Measurements from ENCODE around the gene SLC6A11.

Gene SLC6A11

DNA sequence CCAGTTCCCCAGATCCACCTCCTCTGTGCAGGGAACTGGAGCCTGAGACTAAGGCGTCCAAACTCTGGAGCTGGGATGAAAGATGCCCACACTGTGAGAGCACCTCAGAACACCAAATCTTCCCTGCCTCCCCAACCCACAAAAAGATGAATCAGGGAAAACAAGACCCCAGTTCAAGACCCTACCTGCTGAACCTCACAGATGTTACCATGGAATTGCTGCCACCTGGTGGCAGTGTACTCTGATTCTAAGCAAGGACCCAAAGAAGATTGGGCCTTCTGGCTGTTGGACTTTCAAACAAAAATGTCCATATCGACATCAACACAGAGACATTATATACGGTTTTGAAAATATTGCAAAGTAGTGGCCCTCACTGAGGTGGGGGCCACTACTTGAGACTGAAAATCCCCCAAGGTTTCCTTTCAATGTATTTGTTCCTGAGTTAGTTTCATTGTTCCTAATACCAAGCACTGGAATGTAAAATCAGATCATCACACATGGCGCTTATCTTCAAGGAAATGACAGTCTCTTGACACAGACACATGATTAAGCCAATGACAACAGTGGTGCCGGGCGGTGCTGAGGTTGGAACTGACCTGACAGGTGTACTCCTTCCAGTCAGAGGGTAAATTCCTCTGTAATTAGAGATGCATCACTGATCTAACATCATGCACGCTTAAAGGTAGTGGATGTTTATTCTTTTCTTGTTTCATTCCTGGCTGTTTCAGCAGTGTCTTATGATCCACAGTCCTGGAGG, 67.6 kb downstream of the SLC6A11 start:
- no peak overlapping the region for H3K27ac ChIP-seq (ENCODE audit: low read depth, low read length)
- no peaks in the 10 kb centered on the region for H3K36me3 ChIP-seq (ENCODE audit: control insufficient read depth, insufficient read depth, low read length)
- H3K27me3 ChIP-seq (ENCODE audit: control insufficient read depth, insufficient read depth, low read length), result no peaks in the 10 kb centered on the region

DNA sequence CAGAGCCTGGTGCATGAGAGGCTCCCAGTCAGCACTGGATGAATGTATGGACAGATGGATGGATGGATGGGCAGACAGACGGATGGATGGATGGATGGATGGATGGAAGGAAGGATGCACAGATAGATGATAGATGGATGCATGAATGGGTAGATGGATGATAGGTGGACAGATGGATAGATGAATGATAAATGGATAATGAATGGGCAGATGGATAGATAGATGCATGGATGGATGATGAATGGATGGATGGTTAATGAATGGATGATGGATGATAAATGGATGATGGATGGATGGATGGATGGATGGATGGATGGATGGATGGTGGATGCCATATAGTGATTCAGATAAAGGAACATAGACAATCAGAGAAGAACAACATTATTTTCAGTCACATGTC, 71.0 kb downstream of the SLC6A11 start:
- H3K36me3 ChIP-seq (ENCODE audit: control insufficient read depth, insufficient read depth, low read length), result no peaks in the 10 kb centered on the region
- no peak overlapping the region for H3K27ac ChIP-seq (ENCODE audit: low read depth, low read length)
- H3K27me3 ChIP-seq (ENCODE audit: control insufficient read depth, insufficient read depth, low read length), result no peaks in the 10 kb centered on the region
- H3K4me3 ChIP-seq (ENCODE audit: low read length), result no peak overlapping the region
- H3K9ac ChIP-seq (ENCODE audit: low read length), result no peak overlapping the region
- H3K4me1 ChIP-seq (ENCODE audit: control insufficient read depth, insufficient read depth, low read length), result no peaks in the 10 kb centered on the region

More for the DNA sequence above, 67.6 kb downstream of the SLC6A11 start:
- Histone ChIP-seq H3K4me1 (ENCODE audit: control insufficient read depth, insufficient read depth, low read length) (no peaks in the 10 kb centered on the region), H3K4me3 (ENCODE audit: low read length) (no peak overlapping the region), H3K9ac (ENCODE audit: low read length) (no peak overlapping the region)

DNA sequence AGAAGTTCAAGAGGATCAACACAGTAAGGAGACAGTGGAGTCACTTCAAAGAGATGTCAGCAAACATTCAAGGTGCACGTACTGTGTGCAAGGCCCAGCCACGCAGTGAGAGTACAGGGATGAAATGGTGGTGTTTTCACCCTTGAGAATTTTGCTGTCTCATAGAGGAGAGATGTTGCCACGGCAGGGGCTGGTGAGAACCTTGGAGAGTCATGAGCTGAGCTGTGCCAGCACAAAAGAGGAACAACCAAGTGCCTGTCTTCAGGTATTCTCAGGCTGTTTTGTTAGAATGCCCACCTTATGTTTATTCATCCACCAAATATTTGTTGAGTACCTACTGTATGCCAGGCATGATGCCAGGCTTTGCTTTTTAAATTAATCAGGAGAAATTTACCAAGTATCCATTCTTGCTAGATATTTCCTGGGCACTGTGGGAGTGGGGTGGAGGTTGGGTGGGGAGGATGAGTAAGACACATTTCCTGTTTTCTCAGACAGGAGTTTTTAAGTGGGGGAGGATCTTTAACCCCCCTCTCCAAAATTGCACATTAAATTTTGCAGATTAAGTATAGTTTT, 72.6 kb downstream of the SLC6A11 start:
- Histone ChIP-seq H3K9ac (ENCODE audit: low read length) (no peak overlapping the region), H3K4me3 (ENCODE audit: low read length) (no peak overlapping the region), H3K36me3 (ENCODE audit: control insufficient read depth, insufficient read depth, low read length) (no peaks in the 10 kb centered on the region), H3K27ac (ENCODE audit: low read depth, low read length) (no peak overlapping the region), H3K27me3 (ENCODE audit: control insufficient read depth, insufficient read depth, low read length) (no peaks in the 10 kb centered on the region), H3K4me1 (ENCODE audit: control insufficient read depth, insufficient read depth, low read length) (no peaks in the 10 kb centered on the region)

DNA sequence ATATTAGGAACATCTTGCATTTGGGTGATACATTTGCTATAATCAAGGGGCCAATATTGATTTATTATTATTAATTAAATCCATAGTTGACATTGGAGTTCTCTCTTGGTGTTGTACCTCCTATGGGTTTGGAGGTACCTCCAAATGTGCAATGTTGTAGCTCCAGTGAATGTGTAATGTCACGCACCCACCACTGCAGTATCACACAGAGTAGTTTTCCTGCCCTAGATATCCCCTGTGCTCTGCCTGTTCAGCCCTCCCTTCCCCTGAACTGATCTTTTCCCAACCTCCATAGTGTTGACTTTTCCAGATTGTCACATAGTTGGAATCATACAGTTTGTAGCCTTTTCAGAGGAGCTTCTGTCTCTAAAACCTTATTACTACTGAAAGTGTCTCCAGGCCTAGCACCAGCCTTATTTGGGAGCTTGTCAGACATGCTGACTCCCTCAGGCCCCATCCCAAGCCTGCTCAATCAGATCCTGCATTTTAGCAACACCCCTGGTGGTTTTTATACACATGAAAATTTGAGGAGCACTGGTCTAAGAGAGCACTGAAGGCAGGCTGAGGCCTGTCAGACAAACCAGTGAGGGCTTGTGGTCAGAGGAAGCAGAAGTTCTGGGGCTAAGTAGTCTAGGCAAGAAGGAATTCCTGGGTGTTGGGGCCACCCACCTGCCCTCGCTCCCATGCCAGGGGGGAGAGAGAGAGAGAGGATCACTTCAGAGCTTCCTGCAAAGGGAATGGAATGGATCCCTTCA, 73.4 kb downstream of the SLC6A11 start:
- Histone ChIP-seq H3K36me3 (ENCODE audit: control insufficient read depth, insufficient read depth, low read length) (no peaks in the 10 kb centered on the region), H3K4me1 (ENCODE audit: control insufficient read depth, insufficient read depth, low read length) (no peaks in the 10 kb centered on the region), H3K4me3 (ENCODE audit: low read length) (no peak overlapping the region), H3K27ac (ENCODE audit: low read depth, low read length) (no peak overlapping the region), H3K9ac (ENCODE audit: low read length) (no peak overlapping the region), H3K27me3 (ENCODE audit: control insufficient read depth, insufficient read depth, low read length) (no peaks in the 10 kb centered on the region)

DNA sequence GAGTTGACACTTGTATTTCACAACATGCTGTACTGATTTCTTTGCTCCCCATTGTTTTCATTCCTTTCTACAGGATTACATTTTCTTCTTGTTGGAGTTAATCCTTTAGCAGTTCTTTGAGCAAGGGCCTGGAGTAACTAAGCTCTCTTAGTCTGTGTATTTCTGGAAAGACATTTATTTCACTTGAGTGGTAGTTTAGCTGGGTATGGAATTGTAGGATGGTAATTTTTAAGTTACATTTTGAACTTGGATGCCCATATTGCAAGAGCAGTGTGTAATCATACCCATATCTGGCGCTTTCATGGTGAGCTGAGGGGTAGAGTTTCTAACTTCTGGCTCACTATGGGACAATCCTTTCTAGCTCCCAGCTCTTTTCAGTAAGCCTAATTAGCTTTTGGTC, 74.6 kb downstream of the SLC6A11 start:
- H3K4me3 ChIP-seq (ENCODE audit: low read length), result no peak overlapping the region
- H3K36me3 ChIP-seq (ENCODE audit: control insufficient read depth, insufficient read depth, low read length), result no peaks in the 10 kb centered on the region
- no peak overlapping the region for H3K9ac ChIP-seq (ENCODE audit: low read length)
- no peaks in the 10 kb centered on the region for H3K27me3 ChIP-seq (ENCODE audit: control insufficient read depth, insufficient read depth, low read length)
- H3K4me1 ChIP-seq (ENCODE audit: control insufficient read depth, insufficient read depth, low read length), result no peaks in the 10 kb centered on the region
- no peak overlapping the region for H3K27ac ChIP-seq (ENCODE audit: low read depth, low read length)

DNA sequence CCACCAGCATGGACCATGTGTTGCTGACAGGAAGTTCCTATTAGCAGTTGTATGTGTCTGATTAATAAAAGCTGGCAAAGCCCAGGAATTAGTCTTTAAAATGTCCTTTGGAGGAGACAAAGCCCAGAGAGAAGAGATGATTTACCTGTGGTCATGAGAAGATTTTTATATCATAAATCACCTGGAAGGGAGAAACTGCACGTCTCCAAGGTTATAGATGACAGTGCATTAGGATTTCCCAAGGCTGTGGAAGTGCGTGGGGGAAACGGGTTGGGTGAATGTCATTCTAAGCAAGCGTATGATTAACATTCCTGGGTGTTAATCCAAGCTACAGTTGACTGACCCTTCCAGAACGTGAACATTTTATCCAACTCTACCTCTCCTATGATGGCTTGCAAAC, 76.6 kb downstream of the SLC6A11 start:
- no peaks in the 10 kb centered on the region for H3K27me3 ChIP-seq (ENCODE audit: control insufficient read depth, insufficient read depth, low read length)
- H3K4me3 ChIP-seq (ENCODE audit: low read length), result no peak overlapping the region
- H3K4me1 ChIP-seq (ENCODE audit: control insufficient read depth, insufficient read depth, low read length), result no peaks in the 10 kb centered on the region
- H3K36me3 ChIP-seq (ENCODE audit: control insufficient read depth, insufficient read depth, low read length), result no peaks in the 10 kb centered on the region
- H3K27ac ChIP-seq (ENCODE audit: low read depth, low read length), result no peak overlapping the region
- H3K9ac ChIP-seq (ENCODE audit: low read length), result no peak overlapping the region

DNA sequence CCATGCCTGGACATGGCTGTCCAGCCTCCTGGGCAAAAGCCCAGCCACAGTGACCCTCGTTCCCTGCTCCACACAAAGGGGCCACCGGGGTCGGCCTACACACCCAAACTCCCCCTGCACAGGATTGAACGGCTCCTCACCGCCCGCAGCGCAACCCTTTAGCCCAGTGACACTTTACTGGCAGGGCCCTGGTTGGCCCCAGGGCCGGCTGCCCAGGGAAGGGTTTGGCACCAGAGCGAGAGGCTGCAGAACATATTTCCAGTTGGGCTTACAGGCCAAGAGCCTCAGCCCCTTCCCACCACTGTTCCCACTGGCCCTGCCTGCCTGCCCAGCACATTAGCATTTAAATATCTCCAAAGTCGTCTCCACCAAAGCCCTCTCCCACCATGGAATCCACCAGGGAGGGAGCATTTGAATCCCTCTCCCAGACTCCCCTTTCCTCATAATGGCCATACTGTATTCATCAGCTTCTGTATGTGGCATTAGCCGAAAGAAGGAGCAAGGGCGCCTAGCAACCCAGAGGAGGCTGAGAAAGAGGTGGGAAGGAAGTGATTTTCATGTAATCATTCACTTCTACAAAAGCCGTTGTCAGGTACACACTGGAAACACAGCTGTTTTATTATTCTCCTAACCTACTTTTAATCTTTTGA, 85.4 kb downstream of the SLC6A11 start:
- Histone ChIP-seq H3K27ac (ENCODE audit: low read depth, low read length) (no peak overlapping the region), H3K4me1 (ENCODE audit: control insufficient read depth, insufficient read depth, low read length) (no peaks in the 10 kb centered on the region), H3K4me3 (ENCODE audit: low read length) (no peak overlapping the region), H3K9ac (ENCODE audit: low read length) (no peak overlapping the region), H3K36me3 (ENCODE audit: control insufficient read depth, insufficient read depth, low read length) (no peaks in the 10 kb centered on the region), H3K27me3 (ENCODE audit: control insufficient read depth, insufficient read depth, low read length) (no peaks in the 10 kb centered on the region)

DNA sequence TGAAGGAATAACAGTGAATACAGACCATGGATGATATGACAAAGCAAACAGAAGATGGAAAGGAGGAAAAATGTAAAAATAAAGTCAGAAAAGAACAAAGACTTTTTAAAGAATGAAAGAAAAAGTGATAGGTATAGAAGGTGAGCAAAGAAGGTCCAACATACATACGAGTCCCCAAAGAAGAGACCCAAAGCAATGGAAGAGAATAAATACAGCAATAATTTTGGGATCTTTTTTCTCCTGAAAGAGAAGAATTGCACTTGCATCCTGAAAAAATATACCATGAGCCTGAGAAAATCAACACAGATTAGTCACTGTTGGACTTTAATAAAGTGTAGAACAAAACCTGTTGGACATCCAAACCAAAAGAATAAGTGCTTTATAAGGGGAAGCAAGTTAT, 91.2 kb downstream of the SLC6A11 start:
- Histone ChIP-seq H3K4me3 (ENCODE audit: low read length) (no peak overlapping the region), H3K4me1 (ENCODE audit: control insufficient read depth, insufficient read depth, low read length) (no peaks in the 10 kb centered on the region), H3K36me3 (ENCODE audit: control insufficient read depth, insufficient read depth, low read length) (no peaks in the 10 kb centered on the region), H3K27ac (ENCODE audit: low read depth, low read length) (no peak overlapping the region), H3K9ac (ENCODE audit: low read length) (no peak overlapping the region), H3K27me3 (ENCODE audit: control insufficient read depth, insufficient read depth, low read length) (no peaks in the 10 kb centered on the region)

DNA sequence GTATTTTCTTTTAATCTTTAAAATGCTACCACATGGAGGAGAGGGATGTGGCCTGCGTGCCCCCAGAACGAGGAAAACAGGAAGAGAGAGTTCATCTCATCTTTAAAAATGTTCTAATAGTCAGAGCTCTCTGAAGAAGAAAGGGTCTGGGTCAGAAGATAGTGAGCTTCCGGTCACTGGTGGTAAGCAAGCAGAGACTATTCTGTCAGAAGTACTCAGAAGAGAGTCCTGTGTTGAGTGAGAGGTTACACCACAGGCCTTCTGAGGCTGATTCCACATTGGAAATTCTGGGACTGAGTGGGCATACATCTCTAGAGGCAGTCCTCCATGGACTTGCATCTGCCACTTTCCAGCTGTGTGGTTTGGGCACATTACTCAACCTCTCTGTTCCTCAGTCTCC, 94.3 kb downstream of the SLC6A11 start:
- no peak overlapping the region for H3K4me3 ChIP-seq (ENCODE audit: low read length)

DNA sequence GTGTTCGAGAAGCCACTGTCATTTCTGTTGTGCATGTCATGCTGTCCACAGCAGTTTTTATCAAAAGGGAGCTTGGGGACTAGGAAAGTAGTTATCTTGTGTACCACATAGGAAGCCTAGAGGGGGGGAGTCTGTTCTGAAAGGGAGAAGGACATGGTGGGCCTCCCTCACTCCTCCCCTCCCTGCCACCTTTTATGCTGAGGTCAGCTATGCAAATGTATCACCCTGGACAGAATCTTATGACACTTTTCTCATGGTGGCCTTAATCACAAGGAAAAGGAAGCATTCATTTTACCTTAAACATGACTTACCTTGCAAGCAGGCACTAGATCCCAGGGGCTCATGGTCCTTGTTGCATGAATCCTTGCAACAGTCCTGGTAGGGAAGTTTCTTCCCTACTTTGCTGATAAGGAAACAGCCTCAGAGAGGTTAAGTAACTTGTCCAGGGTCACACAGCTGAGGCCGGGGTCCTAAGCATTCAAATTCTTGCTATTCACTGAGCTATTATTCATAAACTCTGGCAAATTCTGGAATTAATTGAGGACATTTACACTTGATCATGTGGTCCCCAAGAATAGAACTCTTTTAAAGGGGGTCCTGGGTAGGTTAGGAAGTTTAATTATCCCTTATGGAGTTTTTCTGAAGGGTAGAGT, 95.4 kb downstream of the SLC6A11 start:
- Histone ChIP-seq H3K36me3 (ENCODE audit: control insufficient read depth, insufficient read depth, low read length) (no peaks in the 10 kb centered on the region), H3K4me1 (ENCODE audit: control insufficient read depth, insufficient read depth, low read length) (no peaks in the 10 kb centered on the region), H3K4me3 (ENCODE audit: low read length) (no peak overlapping the region), H3K9ac (ENCODE audit: low read length) (no peak overlapping the region), H3K27me3 (ENCODE audit: control insufficient read depth, insufficient read depth, low read length) (peaks cover 2% of the 10 kb centered on the region), H3K27ac (ENCODE audit: low read depth, low read length) (no peak overlapping the region)

More for the DNA sequence above, 94.3 kb downstream of the SLC6A11 start:
- Histone ChIP-seq H3K27ac (ENCODE audit: low read depth, low read length) (no peak overlapping the region), H3K9ac (ENCODE audit: low read length) (no peak overlapping the region), H3K36me3 (ENCODE audit: control insufficient read depth, insufficient read depth, low read length) (no peaks in the 10 kb centered on the region), H3K4me1 (ENCODE audit: control insufficient read depth, insufficient read depth, low read length) (no peaks in the 10 kb centered on the region), H3K27me3 (ENCODE audit: control insufficient read depth, insufficient read depth, low read length) (no peaks in the 10 kb centered on the region)

DNA sequence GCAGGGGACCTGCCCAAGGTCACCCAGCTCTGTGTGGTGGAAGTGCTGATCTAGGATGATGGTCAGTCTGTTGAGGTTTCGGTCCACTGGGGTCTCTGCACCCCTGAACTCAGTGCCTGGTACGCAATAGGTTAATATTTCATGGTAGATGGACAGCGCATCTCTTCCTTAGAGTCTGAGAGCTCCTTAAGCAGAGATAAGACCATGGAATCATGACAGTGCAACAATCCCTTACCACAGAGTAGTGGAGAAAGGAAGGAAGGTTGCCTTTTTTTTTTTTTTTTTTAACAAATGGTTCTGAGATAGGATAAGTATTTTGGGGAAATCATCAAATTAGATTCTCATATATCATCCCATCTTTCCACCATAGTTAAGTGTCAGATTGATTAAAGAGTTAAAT, 96.8 kb downstream of the SLC6A11 start:
- Histone ChIP-seq H3K27ac (ENCODE audit: low read depth, low read length) (no peak overlapping the region), H3K27me3 (ENCODE audit: control insufficient read depth, insufficient read depth, low read length) (peaks cover 2% of the 10 kb centered on the region), H3K4me3 (ENCODE audit: low read length) (no peak overlapping the region), H3K9ac (ENCODE audit: low read length) (no peak overlapping the region), H3K4me1 (ENCODE audit: control insufficient read depth, insufficient read depth, low read length) (no peaks in the 10 kb centered on the region), H3K36me3 (ENCODE audit: control insufficient read depth, insufficient read depth, low read length) (no peaks in the 10 kb centered on the region)

DNA sequence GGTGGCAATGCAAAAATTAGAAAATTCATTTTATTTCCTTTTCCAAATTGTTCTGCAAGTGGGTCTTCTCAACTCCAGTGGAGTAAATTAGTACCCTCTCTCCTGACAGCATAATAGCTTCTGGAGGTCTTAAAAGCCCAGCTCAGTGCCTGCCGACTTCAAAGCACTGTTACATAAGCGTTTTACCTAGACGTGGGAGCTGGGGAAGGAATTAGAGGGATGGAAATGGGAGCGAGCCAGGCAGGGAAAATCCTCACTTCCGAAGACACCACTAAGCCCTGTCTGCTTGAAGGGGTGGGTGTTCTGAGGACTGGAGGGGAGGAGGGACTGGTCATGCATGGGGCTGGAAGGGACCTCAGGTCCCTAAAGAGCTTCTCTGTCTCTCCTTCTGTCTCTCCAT, 99.3 kb downstream of the SLC6A11 start:
- Histone ChIP-seq H3K9ac (ENCODE audit: low read length) (no peak overlapping the region), H3K4me3 (ENCODE audit: low read length) (no peak overlapping the region), H3K4me1 (ENCODE audit: control insufficient read depth, insufficient read depth, low read length) (no peaks in the 10 kb centered on the region), H3K36me3 (ENCODE audit: control insufficient read depth, insufficient read depth, low read length) (no peaks in the 10 kb centered on the region), H3K27ac (ENCODE audit: low read depth, low read length) (no peak overlapping the region), H3K27me3 (ENCODE audit: control insufficient read depth, insufficient read depth, low read length) (peaks cover 2% of the 10 kb centered on the region)
